Hematopoietic multipotent progenitor cell treated with erythropoietin and hydrocortisone succinate and interleukin-3 and kit ligand, for 8 days (in vitro differentiated cells): ENCODE results near the gene BRCA1.
"Not testable (repeated sequence)": the region's sequence is repeated elsewhere in the genome, so short reads cannot be mapped to it uniquely, and the experiment has no call there.

Source experiments
- DNase-seq: peaks from one replicate; pipeline ENCODE4 v3.0.0-alpha.2; 2015

Gene BRCA1

GRCh38 chr17:43133439-43133838, 8.3 kb upstream of the BRCA1 start:
- not testable (repeated sequence) for DNase-seq

- DNase-seq, result no peak
Observed at GRCh38 chr17:43132117-43132516, 7.0 kb upstream of the BRCA1 start.

- no peak for DNase-seq
Observed at GRCh38 chr17:43129671-43130010, 4.5 kb upstream of the BRCA1 start.

DNA sequence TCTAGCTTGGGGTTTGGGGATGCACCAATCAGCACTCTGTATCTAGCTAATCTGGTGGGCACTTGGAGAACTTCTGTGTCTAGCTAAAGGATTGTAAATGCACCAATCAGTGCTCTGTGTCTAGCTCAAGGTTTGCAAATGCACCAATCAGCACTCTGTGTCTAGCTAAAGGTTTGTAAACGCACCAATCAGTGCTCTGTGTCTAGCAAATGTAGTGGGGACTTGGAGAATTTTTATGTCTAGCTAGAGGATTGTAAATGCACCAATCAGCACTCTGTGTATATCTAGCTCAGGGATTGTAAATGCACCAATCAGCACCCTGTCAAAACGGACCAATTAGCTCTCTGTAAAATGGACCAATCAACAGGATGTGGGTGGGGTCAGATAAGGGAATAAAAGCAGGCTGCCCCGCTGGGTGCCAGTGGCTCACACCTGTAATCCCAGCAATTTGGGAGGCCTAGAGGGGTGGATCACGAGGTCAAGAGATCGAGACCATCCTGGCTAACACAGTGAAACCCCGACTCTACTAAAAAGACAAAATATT, 2.2 kb upstream of the BRCA1 start:
- DNase-seq, result not testable (repeated sequence)

DNA sequence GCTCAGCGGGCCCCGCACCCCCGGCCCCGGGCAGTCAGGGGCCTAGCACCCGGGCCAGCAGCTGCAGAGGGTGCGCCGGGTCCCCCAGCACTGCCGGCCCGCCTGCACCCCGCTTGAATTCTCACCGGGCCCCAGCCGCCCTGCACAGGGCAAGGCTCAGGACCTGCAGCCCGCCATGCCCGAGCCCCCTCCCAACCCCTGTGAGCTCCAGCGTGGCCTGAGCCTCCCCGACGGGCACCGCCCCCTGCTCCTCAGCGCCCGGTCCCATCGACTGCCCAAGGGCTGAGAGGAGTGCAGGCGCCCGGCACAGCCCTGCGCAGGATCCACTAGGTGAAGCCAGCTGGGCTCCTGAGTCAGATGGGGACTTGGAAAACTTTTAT, 1.7 kb upstream of the BRCA1 start:
- DNase-seq, result no peak

DNA sequence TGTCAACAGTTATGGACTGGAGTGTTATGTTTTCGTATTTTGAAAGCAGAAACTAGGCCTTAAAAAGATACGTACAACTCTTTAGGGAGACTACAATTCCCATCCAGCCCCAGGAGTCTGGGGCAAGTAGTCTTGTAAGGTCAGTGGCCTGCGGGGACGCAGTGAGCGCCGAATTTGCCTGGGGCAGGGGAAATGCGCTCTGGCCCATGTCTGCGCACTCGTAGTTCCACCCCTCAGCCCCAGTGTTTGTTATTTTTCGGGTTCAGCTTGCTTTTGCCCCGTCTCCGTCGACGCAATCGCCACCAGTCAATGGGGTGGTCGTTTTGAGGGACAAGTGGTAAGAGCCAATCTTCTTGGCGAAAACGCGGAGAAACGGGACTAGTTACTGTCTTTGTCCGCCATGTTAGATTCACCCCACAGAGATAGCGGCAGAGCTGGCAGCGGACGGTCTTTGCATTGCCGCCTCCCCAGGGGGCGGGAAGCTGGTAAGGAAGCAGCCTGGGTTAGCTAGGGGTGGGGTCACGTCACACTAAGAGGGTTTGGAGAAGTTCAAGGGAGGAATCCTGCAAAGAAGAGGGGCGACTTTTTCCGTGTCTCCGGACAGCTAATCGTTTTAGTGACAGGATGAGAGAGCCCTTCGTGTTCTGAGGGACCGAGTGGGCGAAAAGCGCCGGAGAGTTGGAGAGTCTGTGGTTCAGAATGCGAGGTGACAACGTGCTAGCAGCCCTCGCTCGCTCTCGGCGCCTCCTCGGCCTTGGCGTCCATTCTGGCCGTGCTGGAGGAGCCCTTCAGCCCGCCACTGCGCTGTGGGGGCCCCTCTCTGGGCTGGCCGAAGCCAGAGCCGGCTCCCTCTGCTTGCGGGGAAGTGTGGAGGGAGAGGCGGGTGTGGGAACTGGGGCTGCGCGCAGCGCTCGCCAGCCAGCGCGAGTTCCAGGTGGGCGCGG, 1.1 kb upstream of the BRCA1 start:
- DNase-seq, result peak; percentile 11

DNA sequence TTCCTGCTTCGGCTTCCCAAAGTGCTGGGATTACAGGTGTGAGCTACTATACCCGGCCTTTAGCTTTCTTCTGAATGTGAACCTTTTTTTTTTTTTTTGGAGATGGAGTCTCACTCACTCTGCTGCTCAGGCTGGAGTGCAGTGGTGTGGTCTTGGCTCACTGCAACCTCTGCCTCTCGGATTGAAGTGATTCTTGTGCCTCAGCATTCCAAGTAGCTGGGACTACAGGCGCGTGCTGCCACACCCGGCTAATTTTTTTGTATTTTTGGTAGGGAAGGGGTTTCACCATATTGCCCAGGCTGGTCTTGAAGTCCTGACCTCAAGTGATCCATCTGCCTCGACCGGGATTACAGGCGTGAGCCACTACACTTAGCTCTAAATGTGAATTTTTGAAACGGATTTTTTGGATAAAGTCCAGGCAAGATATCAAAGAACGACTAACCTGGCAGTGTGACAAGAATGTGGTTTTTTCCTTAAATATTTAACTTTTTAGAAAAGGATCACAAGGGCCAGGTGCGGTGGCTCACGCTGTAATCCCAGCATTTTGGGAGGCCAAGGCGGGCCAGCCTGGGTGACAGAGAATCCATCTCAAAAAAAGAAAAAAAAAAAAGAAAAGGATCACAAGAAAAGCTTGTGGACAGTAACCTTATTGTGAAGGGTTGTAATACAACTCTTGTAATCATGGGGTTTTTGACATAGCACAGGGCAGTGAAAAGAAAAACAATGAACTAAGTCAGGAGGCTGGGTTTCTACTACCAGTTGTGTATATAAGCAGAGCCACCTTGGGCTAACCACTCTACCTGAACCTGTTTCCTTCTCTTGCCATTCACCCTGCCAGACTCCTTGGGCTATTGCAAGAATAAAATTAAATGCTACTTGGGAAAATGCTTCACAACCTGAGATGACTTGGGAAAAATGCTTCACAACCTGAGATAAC, 6.2 kb downstream of the BRCA1 start:
- no peak for DNase-seq

GRCh38 chr17:43114151-43114552, 11.0 kb downstream of the BRCA1 start:
- no peak for DNase-seq

DNA sequence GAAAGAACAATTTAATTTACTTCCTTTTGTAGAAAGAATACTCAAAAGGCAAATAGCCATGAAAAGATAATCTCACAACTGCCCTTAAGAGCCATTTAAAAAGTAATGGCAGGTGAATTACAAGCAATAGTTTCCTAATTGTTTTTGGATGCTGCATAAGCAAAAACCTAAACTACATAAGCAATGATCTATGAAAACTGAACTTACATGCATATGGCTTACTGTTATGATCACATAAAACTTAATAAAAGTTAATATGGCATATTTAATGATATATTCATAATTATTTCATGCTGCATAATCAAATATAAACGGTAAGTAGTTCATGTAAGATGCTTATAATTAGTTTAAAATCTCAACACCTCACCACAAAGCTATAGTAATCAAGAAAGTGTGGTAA, 18.6 kb downstream of the BRCA1 start:
- no peak for DNase-seq

- DNase-seq, result no peak
Observed at GRCh38 chr17:43105146-43105545, 20.0 kb downstream of the BRCA1 start.

DNA sequence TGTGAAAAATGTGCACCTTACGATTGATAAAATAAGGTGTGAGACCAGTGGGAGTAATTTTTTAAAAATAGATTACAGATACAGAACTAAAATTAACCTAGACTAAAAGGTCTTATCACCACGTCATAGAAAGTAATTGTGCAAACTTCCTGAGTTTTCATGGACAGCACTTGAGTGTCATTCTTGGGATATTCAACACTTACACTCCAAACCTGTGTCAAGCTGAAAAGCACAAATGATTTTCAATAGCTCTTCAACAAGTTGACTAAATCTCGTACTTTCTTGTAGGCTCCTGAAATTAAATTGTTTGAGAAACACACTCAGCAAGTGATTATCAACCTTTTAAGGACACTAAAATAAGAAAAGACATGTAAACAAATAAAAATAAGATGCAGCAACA, 20.5 kb downstream of the BRCA1 start:
- DNase-seq, result no peak

DNA sequence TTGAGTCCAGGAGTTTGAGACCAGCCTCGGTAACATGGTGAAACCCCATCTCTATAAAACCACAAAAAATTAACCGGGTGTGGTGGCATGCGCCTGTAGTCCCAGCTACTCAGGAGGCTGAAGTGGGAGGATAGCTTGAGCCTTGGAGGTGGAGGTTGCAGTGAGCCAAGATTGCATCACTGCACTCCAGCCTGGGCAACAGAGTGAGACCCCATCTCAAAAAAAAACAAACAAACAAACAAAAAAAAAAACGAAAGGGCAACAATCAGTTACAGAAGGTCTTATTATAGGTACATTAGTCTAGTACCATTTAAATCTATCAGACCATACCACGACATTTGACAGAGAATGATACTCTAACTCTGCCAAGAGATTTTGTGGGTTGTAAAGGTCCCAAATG, 29.8 kb downstream of the BRCA1 start:
- DNase-seq, result not testable (repeated sequence)

GRCh38 chr17:43094129-43094835, 30.9 kb downstream of the BRCA1 start:
- no peak for DNase-seq

DNA sequence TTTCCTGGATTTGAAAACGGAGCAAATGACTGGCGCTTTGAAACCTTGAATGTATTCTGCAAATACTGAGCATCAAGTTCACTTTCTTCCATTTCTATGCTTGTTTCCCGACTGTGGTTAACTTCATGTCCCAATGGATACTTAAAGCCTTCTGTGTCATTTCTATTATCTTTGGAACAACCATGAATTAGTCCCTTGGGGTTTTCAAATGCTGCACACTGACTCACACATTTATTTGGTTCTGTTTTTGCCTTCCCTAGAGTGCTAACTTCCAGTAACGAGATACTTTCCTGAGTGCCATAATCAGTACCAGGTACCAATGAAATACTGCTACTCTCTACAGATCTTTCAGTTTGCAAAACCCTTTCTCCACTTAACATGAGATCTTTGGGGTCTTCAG, 32.3 kb downstream of the BRCA1 start:
- DNase-seq, result no peak

GRCh38 chr17:43090022-43090421, 35.1 kb downstream of the BRCA1 start:
- no peak for DNase-seq

DNA sequence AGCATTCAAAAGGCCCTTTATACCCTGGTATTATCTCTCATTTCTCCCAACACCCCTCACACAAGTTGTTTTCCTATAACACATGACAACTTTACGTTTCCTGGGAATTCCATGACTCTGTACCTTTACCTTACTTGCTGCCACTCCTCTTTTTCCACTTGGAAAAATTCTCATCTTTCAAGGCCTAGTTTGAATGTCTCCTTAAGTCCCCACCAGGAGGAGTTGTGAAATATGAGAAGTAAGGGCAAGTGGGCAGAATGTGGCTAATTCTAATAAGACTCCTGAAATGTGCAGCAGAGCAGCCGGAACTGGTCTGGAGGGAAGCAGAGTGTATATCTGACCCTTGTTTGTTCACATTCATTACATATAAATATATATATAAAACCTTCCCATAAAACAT, 39.7 kb downstream of the BRCA1 start:
- no peak for DNase-seq

DNA sequence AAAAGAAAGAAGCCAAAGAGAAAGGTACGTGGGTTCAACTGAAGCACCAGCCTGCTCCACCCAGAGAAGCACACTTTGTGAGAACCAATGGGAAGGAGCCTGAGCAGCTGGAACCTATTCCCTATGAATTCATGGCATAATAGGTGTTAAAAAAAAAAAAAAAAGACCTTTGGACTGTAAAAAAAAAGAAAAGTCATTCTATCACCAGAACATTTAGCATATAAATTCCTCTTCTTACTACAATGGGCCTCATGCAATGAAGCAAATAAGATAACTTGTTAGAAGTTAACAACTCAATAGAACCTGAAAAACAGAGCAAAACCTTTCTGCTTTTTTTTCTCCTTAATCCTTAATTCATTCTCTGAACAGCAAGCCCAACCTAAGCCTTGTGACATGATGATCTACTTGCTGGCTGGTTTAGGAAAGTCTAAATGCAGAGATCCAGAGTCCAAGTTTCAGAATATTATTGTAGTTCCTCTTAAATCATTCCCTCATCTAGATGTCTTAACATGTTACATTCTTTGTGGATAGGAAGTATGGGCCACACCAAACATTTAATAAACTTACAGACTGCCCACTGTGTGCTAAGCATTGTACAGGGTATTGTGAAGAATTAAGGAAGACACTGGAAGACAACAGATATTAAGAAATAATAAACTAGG, 45.4 kb downstream of the BRCA1 start:
- DNase-seq, result no peak

- no peak for DNase-seq
Observed at GRCh38 chr17:43074869-43075268, 50.3 kb downstream of the BRCA1 start.

DNA sequence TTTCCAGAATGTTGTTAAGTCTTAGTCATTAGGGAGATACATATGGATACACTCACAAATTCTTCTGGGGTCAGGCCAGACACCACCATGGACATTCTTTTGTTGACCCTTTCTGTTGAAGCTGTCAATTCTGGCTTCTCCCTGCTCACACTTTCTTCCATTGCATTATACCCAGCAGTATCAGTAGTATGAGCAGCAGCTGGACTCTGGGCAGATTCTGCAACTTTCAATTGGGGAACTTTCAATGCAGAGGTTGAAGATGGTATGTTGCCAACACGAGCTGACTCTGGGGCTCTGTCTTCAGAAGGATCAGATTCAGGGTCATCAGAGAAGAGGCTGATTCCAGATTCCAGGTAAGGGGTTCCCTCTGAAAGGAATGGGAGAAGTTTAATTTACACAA, 54.3 kb downstream of the BRCA1 start:
- no peak for DNase-seq

- no peak for DNase-seq
Observed at GRCh38 chr17:43070257-43070656, 54.9 kb downstream of the BRCA1 start.

DNA sequence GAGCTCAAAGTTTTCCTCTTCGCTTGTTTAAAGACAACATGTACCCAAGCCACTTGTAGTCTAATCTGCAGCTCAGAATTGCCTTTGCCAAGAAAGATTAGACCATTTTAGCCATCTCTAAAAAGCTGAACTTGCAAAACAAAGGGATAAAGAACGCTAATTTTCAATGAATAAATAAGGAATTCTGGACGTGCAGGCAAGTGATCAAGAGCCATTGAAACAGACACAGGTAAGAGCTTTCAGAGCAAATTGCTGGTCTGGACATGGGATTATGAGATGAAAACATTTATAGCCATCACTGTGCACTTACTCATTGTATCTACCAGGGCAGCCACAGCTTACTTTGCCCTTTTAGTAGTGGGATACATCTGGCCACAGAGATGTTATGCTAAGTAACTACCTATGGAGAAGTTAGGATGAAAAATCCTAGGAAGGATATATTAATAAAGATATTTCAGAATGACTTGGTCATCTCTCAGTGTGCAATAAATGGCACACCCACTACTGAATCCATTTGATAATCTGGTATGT, 55.7 kb downstream of the BRCA1 start:
- no peak for DNase-seq
